T-helper 17 cell (primary cell): Measurements from ENCODE around the gene LEF1. TPM values are rescaled to one million over a fixed set of nuclear protein-coding genes. Genes with fewer than 3 reads are reported as not detected.
A peak's percentile ranks its signal among the peaks of the same experiment; 100 is the strongest.

Experiments used
- ATAC-seq: fragments of 150-1000 bp; cut with Tn5 transposase; 2 replicates; pipeline ENCODE4 v1.10.0; 2021; ENCODE audit warnings: mild to moderate bottlenecking, moderate library complexity
- DNase-seq, 3 donors: peaks; one replicate each; pipeline versions ENCODE4 v3.0.0 to v3.0.0-alpha.2; 2020 to 2021
- H3K9me3 ChIP-seq: one replicate; pipeline ENCODE4 v1.7.0; 2013; ENCODE audit warnings: low read length, mild to moderate bottlenecking; ENCODE audit not compliant: control insufficient read depth, poor library complexity, severe bottlenecking
- H3K27ac Mint-ChIP-seq: one replicate; pipeline ENCODE4 v1.8.0; 2022; ENCODE audit warnings: mild to moderate bottlenecking, moderate library complexity, mixed read lengths
- H3K27me3 Mint-ChIP-seq: one replicate; pipeline ENCODE4 v1.8.0; 2022; ENCODE audit warnings: mixed read lengths
- H3K36me3 Mint-ChIP-seq: one replicate; pipeline ENCODE4 v1.8.0; 2022; ENCODE audit warnings: low read depth, mixed read lengths
- H3K4me1 Mint-ChIP-seq: one replicate; pipeline ENCODE4 v1.8.0; 2022; ENCODE audit warnings: mild to moderate bottlenecking, mixed read lengths
- H3K4me3 Mint-ChIP-seq: one replicate; pipeline ENCODE4 v1.8.0; 2022; ENCODE audit warnings: mild to moderate bottlenecking, moderate library complexity, mixed read lengths
- total RNA-seq, 4 donors: library from RNA in 2 of 4; stranded (reverse) in 2 of 4; gene quantifications; one replicate each; pipeline ENCODE4 v1.2.3 and lab custom pipeline; 2022 to 2026

LEF1 gene
- total RNA-seq, 2 donors from 2014 or later = 236 to 319 TPM

GRCh38 chr4:108130955-108131354 lies 37.8 kb downstream of the LEF1 start:
- ATAC-seq (no peak), DNase-seq (no peak)
- Mint-ChIP-seq H3K27ac (peak overlapping the region; percentile 91), H3K27me3 (no peaks in the 10 kb centered on the region), H3K4me1 (peaks cover 53% of the 10 kb centered on the region), H3K36me3 (peaks cover 6% of the 10 kb centered on the region), H3K4me3 (no peak overlapping the region)
- no peaks in the 10 kb centered on the region for H3K9me3 ChIP-seq

- Mint-ChIP-seq H3K27me3 (no peaks in the 10 kb centered on the region), H3K27ac (peak overlapping the region; percentile 91), H3K4me1 (peaks cover 37% of the 10 kb centered on the region), H3K36me3 (peaks cover 3% of the 10 kb centered on the region), H3K4me3 (no peak overlapping the region)
- no peak for DNase-seq
- no peaks in the 10 kb centered on the region for H3K9me3 ChIP-seq
- ATAC-seq = no peak
These were observed 39.5 kb downstream of the LEF1 start for GRCh38 chr4:108129196-108129595.

GRCh38 chr4:108126806-108127205 lies 41.9 kb downstream of the LEF1 start:
- ATAC-seq (no peak), DNase-seq (no peak)
- Mint-ChIP-seq H3K27ac (peak overlapping the region; percentile 91), H3K4me3 (no peak overlapping the region), H3K36me3 (peaks cover 5% of the 10 kb centered on the region), H3K4me1 (peaks cover 28% of the 10 kb centered on the region), H3K27me3 (no peaks in the 10 kb centered on the region)
- no peaks in the 10 kb centered on the region for H3K9me3 ChIP-seq

- ATAC-seq (no peak), DNase-seq (no peak)
- Mint-ChIP-seq H3K27me3 (no peaks in the 10 kb centered on the region), H3K27ac (peak overlapping the region; percentile 97), H3K4me3 (no peak overlapping the region), H3K4me1 (peaks cover 50% of the 10 kb centered on the region), H3K36me3 (peaks cover 2% of the 10 kb centered on the region)
- H3K9me3 ChIP-seq = no peaks in the 10 kb centered on the region
These were observed 47.9 kb downstream of the LEF1 start for GRCh38 chr4:108120789-108121188.

- Mint-ChIP-seq H3K36me3 (peaks cover 2% of the 10 kb centered on the region), H3K4me1 (peaks cover 64% of the 10 kb centered on the region), H3K27ac (peak overlapping the region; percentile 97), H3K27me3 (no peaks in the 10 kb centered on the region), H3K4me3 (peak overlapping the region; percentile 63)
- ATAC-seq (no peak), DNase-seq (no peak)
- no peaks in the 10 kb centered on the region for H3K9me3 ChIP-seq
These were observed 49.4 kb downstream of the LEF1 start for GRCh38 chr4:108119199-108119800.

- H3K9me3 ChIP-seq = no peaks in the 10 kb centered on the region
- peak overlapping the region; percentile 97 for H3K27ac Mint-ChIP-seq
- peaks cover 2% of the 10 kb centered on the region for H3K36me3 Mint-ChIP-seq
- no peaks in the 10 kb centered on the region for H3K27me3 Mint-ChIP-seq
- ATAC-seq (peak; percentile 75), DNase-seq (peak in 1 of 3 donors; percentile 51)
- H3K4me1 Mint-ChIP-seq = peaks cover 70% of the 10 kb centered on the region
- peak overlapping the region; percentile 39 for H3K4me3 Mint-ChIP-seq
These were observed 50.2 kb downstream of the LEF1 start for GRCh38 chr4:108118505-108118904.

GRCh38 chr4:108117418-108118182 lies 51.1 kb downstream of the LEF1 start:
- H3K36me3 Mint-ChIP-seq = peaks cover 2% of the 10 kb centered on the region
- no peak for DNase-seq
- H3K4me1 Mint-ChIP-seq = peaks cover 78% of the 10 kb centered on the region
- H3K4me3 Mint-ChIP-seq = peak overlapping the region; percentile 39
- H3K27ac Mint-ChIP-seq = peak overlapping the region; percentile 97
- ATAC-seq = no peak
- H3K9me3 ChIP-seq = no peaks in the 10 kb centered on the region
- no peaks in the 10 kb centered on the region for H3K27me3 Mint-ChIP-seq

GRCh38 chr4:108116423-108117168 lies 52.1 kb downstream of the LEF1 start:
- DNase-seq = no peak
- Mint-ChIP-seq H3K27ac (peak overlapping the region; percentile 97), H3K36me3 (no peaks in the 10 kb centered on the region), H3K4me3 (peak overlapping the region; percentile 70), H3K4me1 (peaks cover 80% of the 10 kb centered on the region), H3K27me3 (no peaks in the 10 kb centered on the region)
- peak; percentile 48 for ATAC-seq
- no peaks in the 10 kb centered on the region for H3K9me3 ChIP-seq

GRCh38 chr4:108115168-108115526 lies 53.6 kb downstream of the LEF1 start:
- no peak for ATAC-seq
- Mint-ChIP-seq H3K27me3 (no peaks in the 10 kb centered on the region), H3K36me3 (no peaks in the 10 kb centered on the region), H3K27ac (peak overlapping the region; percentile 97), H3K4me3 (peak overlapping the region; percentile 67), H3K4me1 (peaks cover 83% of the 10 kb centered on the region)
- no peak for DNase-seq
- H3K9me3 ChIP-seq = no peaks in the 10 kb centered on the region

- Mint-ChIP-seq H3K27ac (peak overlapping the region; percentile 97), H3K27me3 (no peaks in the 10 kb centered on the region), H3K36me3 (no peaks in the 10 kb centered on the region), H3K4me3 (peak overlapping the region; percentile 67), H3K4me1 (peaks cover 88% of the 10 kb centered on the region)
- ATAC-seq = no peak
- H3K9me3 ChIP-seq = no peaks in the 10 kb centered on the region
- DNase-seq = no peak
These were observed 54.2 kb downstream of the LEF1 start for GRCh38 chr4:108114503-108114902.

GRCh38 chr4:108113229-108113628 lies 55.5 kb downstream of the LEF1 start:
- peak overlapping the region; percentile 97 for H3K27ac Mint-ChIP-seq
- H3K4me1 Mint-ChIP-seq = peaks cover 87% of the 10 kb centered on the region
- DNase-seq (peak in 2 of 3 donors; percentile 31 to 40), ATAC-seq (peak; percentile 84)
- no peaks in the 10 kb centered on the region for H3K27me3 Mint-ChIP-seq
- H3K36me3 Mint-ChIP-seq = no peaks in the 10 kb centered on the region
- peak overlapping the region; percentile 87 for H3K4me3 Mint-ChIP-seq
- no peaks in the 10 kb centered on the region for H3K9me3 ChIP-seq

GRCh38 chr4:108111781-108112180 lies 57.0 kb downstream of the LEF1 start:
- no peak for DNase-seq
- H3K4me3 Mint-ChIP-seq = peak overlapping the region; percentile 87
- no peak for ATAC-seq

GRCh38 chr4:108110450-108110849 lies 58.3 kb downstream of the LEF1 start:
- H3K27me3 Mint-ChIP-seq = no peaks in the 10 kb centered on the region
- peak overlapping the region; percentile 97 for H3K27ac Mint-ChIP-seq
- H3K4me3 Mint-ChIP-seq = peak overlapping the region; percentile 76
- peaks cover 85% of the 10 kb centered on the region for H3K4me1 Mint-ChIP-seq
- ATAC-seq (no peak), DNase-seq (no peak)
- peaks cover 2% of the 10 kb centered on the region for H3K36me3 Mint-ChIP-seq
- H3K9me3 ChIP-seq = no peaks in the 10 kb centered on the region

More at GRCh38 chr4:108111781-108112180, 57.0 kb downstream of the LEF1 start:
- Mint-ChIP-seq H3K27me3 (no peaks in the 10 kb centered on the region), H3K36me3 (peaks cover 2% of the 10 kb centered on the region), H3K4me1 (peaks cover 86% of the 10 kb centered on the region), H3K27ac (peak overlapping the region; percentile 97)
- H3K9me3 ChIP-seq = no peaks in the 10 kb centered on the region
